HG03354 (cell line): Measurements from ENCODE around the gene SIRPD.
"Not testable (repeated sequence)": the region's sequence is repeated elsewhere in the genome, so short reads cannot be mapped to it uniquely, and the experiment has no call there.

ENCODE experiments used
- ATAC-seq: cut with Tn5 transposase; IDR thresholded peaks from one replicate; pipeline ENCODE4 v1.9.1; 2021; ENCODE audit warnings: mild to moderate bottlenecking; ENCODE audit not compliant: unreplicated experiment, poor library complexity, severe bottlenecking

The SIRPD gene

GRCh38 chr20:1499528-1500420, 57.7 kb downstream of the SIRPD start:
- ATAC-seq: no peak

GRCh38 chr20:1497371-1497770, 60.1 kb downstream of the SIRPD start:
- ATAC-seq: not testable (repeated sequence)

GRCh38 chr20:1496930-1497329, 60.6 kb downstream of the SIRPD start:
- no peak for ATAC-seq

- no peak for ATAC-seq
Observed at GRCh38 chr20:1494436-1494835, 63.1 kb downstream of the SIRPD start.

- ATAC-seq: no peak
Observed at GRCh38 chr20:1493536-1493935, 64.0 kb downstream of the SIRPD start.

- ATAC-seq: no peak
Observed at GRCh38 chr20:1491860-1492642, 65.5 kb downstream of the SIRPD start.

GRCh38 chr20:1491281-1491840, 66.1 kb downstream of the SIRPD start, which contains the start of gene SIRPB2:
Gene SIRPB2 (minus strand): TSS chr20:1491420. CDS start chr20:1491359, 61 bp downstream.
- no peak for ATAC-seq

GRCh38 chr20:1490643-1491195, 66.8 kb downstream of the SIRPD start:
- ATAC-seq: no peak

- ATAC-seq: no peak
Observed at GRCh38 chr20:1489764-1490436, 67.6 kb downstream of the SIRPD start.

GRCh38 chr20:1489325-1489724, 68.2 kb downstream of the SIRPD start:
- no peak for ATAC-seq

- no peak for ATAC-seq
Observed at GRCh38 chr20:1486566-1486965, 70.9 kb downstream of the SIRPD start.

- ATAC-seq: no peak
Observed at GRCh38 chr20:1484438-1485116, 72.9 kb downstream of the SIRPD start.
